ENCODE measurements around the gene PGR.

DNA sequence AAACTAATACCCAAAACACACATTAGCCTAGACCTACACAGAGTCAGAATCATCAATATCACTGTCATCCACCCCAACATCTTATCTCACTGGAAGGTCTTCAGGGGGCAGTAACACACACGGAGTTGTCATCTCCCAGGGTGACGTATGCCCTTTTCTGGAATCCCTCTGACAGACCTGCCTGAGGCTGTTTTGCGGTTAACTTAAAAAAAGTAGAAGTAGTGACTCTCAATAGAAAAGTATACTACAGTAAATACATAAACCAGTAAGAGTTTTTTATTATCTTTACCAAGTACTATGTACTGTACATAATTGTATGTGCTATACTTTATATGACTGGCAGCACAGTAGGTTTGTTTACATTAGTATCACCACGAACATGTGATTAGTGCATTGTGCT lies 80.5 kb downstream of the PGR start:
- TF ChIP-seq, protein P1, sequence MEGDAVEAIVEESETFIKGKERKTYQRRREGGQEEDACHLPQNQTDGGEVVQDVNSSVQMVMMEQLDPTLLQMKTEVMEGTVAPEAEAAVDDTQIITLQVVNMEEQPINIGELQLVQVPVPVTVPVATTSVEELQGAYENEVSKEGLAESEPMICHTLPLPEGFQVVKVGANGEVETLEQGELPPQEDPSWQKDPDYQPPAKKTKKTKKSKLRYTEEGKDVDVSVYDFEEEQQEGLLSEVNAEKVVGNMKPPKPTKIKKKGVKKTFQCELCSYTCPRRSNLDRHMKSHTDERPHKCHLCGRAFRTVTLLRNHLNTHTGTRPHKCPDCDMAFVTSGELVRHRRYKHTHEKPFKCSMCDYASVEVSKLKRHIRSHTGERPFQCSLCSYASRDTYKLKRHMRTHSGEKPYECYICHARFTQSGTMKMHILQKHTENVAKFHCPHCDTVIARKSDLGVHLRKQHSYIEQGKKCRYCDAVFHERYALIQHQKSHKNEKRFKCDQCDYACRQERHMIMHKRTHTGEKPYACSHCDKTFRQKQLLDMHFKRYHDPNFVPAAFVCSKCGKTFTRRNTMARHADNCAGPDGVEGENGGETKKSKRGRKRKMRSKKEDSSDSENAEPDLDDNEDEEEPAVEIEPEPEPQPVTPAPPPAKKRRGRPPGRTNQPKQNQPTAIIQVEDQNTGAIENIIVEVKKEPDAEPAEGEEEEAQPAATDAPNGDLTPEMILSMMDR (conservative IDR thresholded peaks at IDR 0.05; ENCODE audit: low read depth, low read length) = no peak
- TF ChIP-seq EZH2 (IDR thresholded peaks at IDR 0.05; ENCODE audit: borderline replicate concordance, low read depth, low read length, poor library complexity, severe bottlenecking) = no peak
